Stimulated activated CD4-positive, alpha-beta T cell treated with anti-CD3 and anti-CD28 coated beads, Interleukin-2, amount 100 ng/mL, for 24 hours (primary cell): ENCODE data around the gene TTC32.
A peak's percentile ranks its signal among the peaks of the same experiment; 100 is the strongest.
"Not testable (repeated sequence)": the region's sequence is repeated elsewhere in the genome, so short reads cannot be mapped to it uniquely, and the experiment has no call there.

Experiments used
- DNase-seq, 2 donors: peaks; one replicate each; pipeline ENCODE4 v3.0.0-alpha.2; 2020

TTC32 gene

GRCh38 chr2:19901442-19902215 is at the start of gene TTC32:
Gene TTC32 (minus strand): TSS chr2:19901983. CDS start chr2:19901854, 129 bp downstream.
- DNase-seq, result peak; percentile 89 to 92

GRCh38 chr2:19949071-19949470 is 47.3 kb upstream of the TTC32 start:
- no peak for DNase-seq

- DNase-seq, result no peak
These were observed 45.6 kb upstream of the TTC32 start for GRCh38 chr2:19947184-19947940.

GRCh38 chr2:19944205-19944845 is 42.5 kb upstream of the TTC32 start:
- DNase-seq, result no peak

GRCh38 chr2:19943189-19943588 is 41.4 kb upstream of the TTC32 start:
- DNase-seq, result no peak

- DNase-seq, result no peak
These were observed 40.4 kb upstream of the TTC32 start for GRCh38 chr2:19942199-19942598.

- no peak for DNase-seq
These were observed 35.2 kb upstream of the TTC32 start for GRCh38 chr2:19937004-19937403.

- no peak for DNase-seq
These were observed 34.4 kb upstream of the TTC32 start for GRCh38 chr2:19936203-19936602.

GRCh38 chr2:19933351-19933981 is 31.7 kb upstream of the TTC32 start:
- DNase-seq, result no peak

GRCh38 chr2:19932928-19933327 is 31.1 kb upstream of the TTC32 start:
- DNase-seq, result no peak

- no peak for DNase-seq
These were observed 27.4 kb upstream of the TTC32 start for GRCh38 chr2:19929226-19929625.

GRCh38 chr2:19927816-19928215 is 26.0 kb upstream of the TTC32 start:
- not testable (repeated sequence) for DNase-seq

GRCh38 chr2:19924526-19924925 is 22.7 kb upstream of the TTC32 start:
- DNase-seq, result not testable (repeated sequence)

- not testable (repeated sequence) for DNase-seq
These were observed 20.4 kb upstream of the TTC32 start for GRCh38 chr2:19922188-19922587.

GRCh38 chr2:19916385-19916950 is 14.7 kb upstream of the TTC32 start:
- DNase-seq, result no peak

GRCh38 chr2:19914266-19914975 is 12.6 kb upstream of the TTC32 start:
- no peak for DNase-seq

GRCh38 chr2:19911808-19912509 is 10.2 kb upstream of the TTC32 start:
- no peak for DNase-seq

GRCh38 chr2:19902216-19902740 is 495 bp upstream of the TTC32 start:
- DNase-seq, result no peak

GRCh38 chr2:19900931-19901441 is 797 bp downstream of the TTC32 start:
- no peak for DNase-seq

GRCh38 chr2:19899985-19900930 is 1.5 kb downstream of the TTC32 start:
- DNase-seq, result peak in 1 of 2 donors; percentile 16
